Caki2 (cell line): ENCODE data around the gene RING1. TPM values are rescaled to one million over a fixed set of nuclear protein-coding genes. Genes with fewer than 3 reads are reported as not detected.

Experiments used
- DNase-seq: peaks from one replicate; pipeline ENCODE4 v3.0.0-alpha.2; 2015; ENCODE audit warnings: low read depth
- in situ Hi-C: cut with HindIII; loops from 2 replicates; pipeline ENCODE4 v1.10.0; 2016; ENCODE audit warnings: low sequenced_read_pairs, low pct_unique_long_range_greater_than_20kb, mixed read lengths
- total RNA-seq: library from RNA; depleted of rRNA; stranded (reverse); fragments of >200 nt; shearing (Covaris generic); gene quantifications from 2 replicates; pipeline ENCODE4 v1.2.3, GENCODE V29; 2014; ENCODE audit warnings: low replicate concordance

Gene RING1
- total RNA-seq, 1 experiment from 2014 or later = 56.9 TPM

GRCh38 chr6:33201935-33202334, 6.4 kb upstream of the RING1 start:
- in situ Hi-C loops = no loop called here
- no peak for DNase-seq

DNA sequence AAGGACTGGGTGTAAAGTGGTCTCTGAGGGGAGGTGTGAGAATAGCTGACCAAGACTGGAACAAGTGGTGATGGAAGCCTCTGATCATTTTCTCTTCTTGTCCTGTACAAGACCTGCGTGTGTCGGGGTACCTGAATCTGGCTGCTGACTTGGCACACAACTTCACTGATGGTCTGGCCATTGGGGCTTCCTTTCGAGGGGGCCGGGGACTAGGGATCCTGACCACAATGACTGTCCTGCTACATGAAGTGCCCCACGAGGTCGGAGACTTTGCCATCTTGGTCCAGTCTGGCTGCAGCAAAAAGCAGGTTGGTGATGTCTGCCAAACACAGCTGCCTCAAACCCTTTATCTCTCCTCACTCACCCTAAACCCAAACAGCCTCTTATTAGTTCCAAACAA, 5.5 kb upstream of the RING1 start:
- in situ Hi-C loops = no loop called here
- DNase-seq = no peak

- in situ Hi-C loops = no loop called here
- no peak for DNase-seq
These were observed 4.7 kb upstream of the RING1 start for GRCh38 chr6:33203443-33204164.

GRCh38 chr6:33204165-33204414, 4.2 kb upstream of the RING1 start:
- in situ Hi-C loops = no loop called here

DNA sequence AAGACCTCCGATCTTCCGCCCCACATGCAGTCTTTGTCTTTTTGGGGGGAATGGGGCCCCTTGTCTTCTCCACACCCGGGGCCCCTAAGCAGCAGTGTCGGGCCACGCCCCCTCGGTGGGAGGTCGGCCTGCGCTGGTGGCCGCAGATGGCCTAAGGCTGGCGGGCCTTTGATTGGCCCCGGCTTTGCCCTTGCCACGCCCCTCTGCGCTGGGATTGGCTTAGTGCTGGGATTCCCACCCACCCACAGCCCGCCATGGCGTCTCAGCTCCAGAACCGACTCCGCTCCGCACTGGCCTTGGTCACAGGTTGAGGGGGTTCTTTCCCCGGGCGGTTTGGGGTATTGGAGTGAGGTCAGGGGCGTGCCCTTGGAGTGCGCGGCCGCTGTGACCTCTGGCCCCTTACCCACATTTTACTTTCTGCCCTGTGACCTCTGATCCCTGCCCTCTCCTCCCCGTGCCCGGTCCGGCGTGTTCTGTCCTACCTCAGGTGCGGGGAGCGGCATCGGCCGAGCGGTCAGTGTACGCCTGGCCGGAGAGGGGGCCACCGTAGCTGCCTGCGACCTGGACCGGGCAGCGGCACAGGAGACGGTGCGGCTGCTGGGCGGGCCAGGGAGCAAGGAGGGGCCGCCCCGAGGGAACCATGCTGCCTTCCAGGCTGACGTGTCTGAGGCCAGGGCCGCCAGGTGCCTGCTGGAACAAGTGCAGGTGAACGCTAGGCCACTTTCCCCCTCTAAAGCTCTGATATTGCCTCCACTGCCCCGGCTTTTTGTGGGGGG, 3.7 kb upstream of the RING1 start, which contains the start of gene HSD17B8:
TSS of gene HSD17B8 (plus strand) at position 241 of the 776 bp plus-strand sequence. CDS start at position 255, 14 bp downstream.
- in situ Hi-C loops = no loop called here
- DNase-seq = peak; percentile 83

More at GRCh38 chr6:33204165-33204414, 4.2 kb upstream of the RING1 start:
- no peak for DNase-seq

GRCh38 chr6:33205191-33206026, 2.9 kb upstream of the RING1 start:
- DNase-seq = peak; percentile 81
- in situ Hi-C loops = no loop called here

- in situ Hi-C loops = no loop called here
- no peak for DNase-seq
These were observed 2.1 kb upstream of the RING1 start for GRCh38 chr6:33206027-33206863.

DNA sequence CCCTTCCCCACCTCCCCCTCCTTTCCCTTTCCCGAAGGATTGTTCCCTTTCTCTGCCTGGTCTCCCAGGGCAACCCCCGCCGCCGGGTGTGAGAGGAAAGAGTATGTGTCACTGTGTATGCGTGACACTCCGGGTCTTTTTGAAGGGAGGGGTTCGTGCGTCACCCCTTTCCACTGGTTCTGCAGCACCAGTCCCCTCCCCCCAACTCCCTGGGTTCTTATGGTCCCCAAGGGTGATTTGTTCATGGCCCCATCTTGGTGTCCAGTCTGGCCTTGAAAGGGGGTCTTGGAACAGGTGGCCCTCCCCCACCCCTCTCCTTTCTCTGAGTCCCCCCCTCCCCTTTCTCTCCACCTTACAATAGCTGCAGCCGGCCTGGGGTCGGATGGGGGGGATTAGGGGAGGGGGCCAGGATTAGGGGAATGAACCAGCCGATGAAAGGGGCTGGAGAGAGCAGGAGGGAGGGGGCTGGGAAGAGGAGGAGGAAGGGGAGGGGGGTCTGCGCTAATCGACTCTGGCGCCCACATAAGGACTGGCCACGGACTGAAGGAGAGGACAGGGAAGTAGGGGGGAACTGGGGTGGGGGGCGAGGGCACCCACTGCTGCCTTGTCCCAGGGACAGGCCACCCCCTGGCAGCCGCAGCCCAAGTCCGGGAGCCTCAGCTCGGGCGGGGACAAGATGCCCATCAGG, 1.3 kb upstream of the RING1 start:
- DNase-seq = no peak
- in situ Hi-C loops = no loop called here

- in situ Hi-C loops = no loop called here
- DNase-seq = no peak
These were observed 679 bp upstream of the RING1 start for GRCh38 chr6:33207552-33208090.

DNA sequence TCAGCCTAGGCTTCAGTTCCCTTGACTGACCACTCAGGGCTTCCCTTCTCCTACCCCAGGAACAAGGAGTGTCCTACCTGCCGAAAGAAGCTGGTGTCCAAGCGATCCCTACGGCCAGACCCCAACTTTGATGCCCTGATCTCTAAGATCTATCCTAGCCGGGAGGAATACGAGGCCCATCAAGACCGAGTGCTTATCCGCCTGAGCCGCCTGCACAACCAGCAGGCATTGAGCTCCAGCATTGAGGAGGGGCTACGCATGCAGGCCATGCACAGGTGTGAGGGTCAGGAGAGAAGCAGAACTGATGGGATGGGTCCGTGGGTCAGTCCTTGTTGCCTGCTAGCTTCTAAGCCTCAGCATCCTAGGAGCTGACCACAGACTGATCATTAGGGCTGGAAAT, 1.6 kb downstream of the RING1 start:
- no peak for DNase-seq
- in situ Hi-C loops = no loop called here

DNA sequence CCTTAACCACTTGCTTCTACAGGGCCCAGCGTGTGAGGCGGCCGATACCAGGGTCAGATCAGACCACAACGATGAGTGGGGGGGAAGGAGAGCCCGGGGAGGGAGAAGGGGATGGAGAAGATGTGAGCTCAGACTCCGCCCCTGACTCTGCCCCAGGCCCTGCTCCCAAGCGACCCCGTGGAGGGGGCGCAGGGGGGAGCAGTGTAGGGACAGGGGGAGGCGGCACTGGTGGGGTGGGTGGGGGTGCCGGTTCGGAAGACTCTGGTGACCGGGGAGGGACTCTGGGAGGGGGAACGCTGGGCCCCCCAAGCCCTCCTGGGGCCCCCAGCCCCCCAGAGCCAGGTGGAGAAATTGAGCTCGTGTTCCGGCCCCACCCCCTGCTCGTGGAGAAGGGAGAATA, 2.8 kb downstream of the RING1 start:
- in situ Hi-C loops = no loop called here
- DNase-seq = no peak

- in situ Hi-C loops = no loop called here
- no peak for DNase-seq
These were observed 3.5 kb downstream of the RING1 start for GRCh38 chr6:33211666-33212422.

DNA sequence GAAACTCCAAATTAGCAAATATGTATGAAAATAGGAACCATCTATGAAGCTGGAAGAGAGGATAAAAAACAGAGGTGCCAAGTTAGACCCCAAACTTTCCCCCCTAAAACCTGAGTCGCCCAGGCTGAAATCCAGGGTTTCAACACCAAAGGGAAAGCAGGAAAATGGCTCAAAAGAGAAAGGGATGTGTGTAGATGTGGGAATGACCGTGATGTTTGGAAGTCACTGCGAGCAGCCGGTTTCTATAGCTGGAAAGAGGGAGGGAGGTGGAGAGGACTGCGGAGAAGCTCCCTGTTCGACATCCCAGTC, 4.5 kb downstream of the RING1 start:
- in situ Hi-C loops = no loop called here
- no peak for DNase-seq

DNA sequence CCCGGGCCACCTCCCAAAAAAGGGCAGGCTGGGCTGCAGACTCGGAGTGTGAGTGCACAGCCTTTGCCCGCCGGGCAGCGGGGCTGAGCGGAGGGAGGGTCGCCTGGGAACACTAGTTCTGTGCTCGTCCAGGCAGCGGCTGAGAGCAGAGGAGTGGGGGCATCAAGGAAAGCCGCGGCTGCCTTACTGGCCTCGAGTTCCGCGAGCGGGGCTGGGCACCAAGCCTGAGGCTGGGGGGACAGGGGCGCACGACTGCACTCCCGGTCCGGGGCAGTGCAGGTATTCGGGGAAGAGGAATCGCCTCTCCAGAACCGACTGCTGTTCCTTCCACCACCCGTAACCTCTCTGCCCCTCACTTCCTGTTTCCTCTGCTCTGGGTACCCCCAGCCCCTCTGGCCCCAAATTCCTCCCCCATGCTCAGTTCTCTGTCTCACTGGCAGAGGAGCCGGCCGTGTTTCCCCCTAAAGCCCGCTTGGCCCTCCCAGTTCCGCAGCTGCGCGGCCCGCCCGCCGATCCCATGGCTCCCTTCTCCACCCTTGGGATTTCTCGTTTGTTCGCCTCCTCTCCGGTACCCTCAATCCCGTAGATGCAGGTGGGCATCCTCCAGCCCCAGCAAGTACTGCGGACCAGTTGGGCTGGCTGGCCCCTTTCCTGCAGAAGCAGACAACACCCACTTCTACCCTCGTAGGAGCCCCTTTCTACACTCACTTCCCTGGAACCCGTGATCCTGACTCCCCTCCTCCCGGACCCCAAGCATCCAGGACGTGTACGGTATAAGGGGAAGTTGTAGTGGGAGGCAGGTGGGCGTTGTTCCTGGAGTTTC, 5.1 kb downstream of the RING1 start:
- in situ Hi-C loops = no loop called here
- no peak for DNase-seq

DNA sequence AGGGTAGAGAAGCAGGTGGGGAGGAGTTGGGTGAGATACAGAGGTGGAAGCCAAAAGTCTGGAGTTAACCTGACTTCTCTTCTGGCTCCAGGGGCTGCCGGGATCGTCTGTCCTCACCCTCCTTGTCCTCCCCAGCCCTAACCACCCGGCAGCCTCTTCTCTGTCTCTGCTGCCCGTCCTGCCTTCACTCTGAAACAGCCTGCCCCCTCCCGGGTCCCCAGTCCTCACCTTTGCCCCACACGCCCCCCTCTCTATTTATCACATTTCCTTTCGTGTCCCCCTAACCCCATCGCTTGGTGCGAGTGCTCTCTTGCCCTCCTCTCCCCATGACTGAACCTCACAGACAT, 5.7 kb downstream of the RING1 start:
- DNase-seq = no peak
- in situ Hi-C loops = no loop called here
